Cortex of kidney (tissue), 1 donor: ENCODE results near the gene NCOA3.
"Not testable (repeated sequence)": the region's sequence is repeated elsewhere in the genome, so short reads cannot be mapped to it uniquely, and the experiment has no call there.

ENCODE experiments used
- DNase-seq: peaks from one replicate; lab custom pipeline; 2025; lab: John Stamatoyannopoulos, UW

NCOA3 gene

GRCh38 chr20:47468290-47469050, 33.2 kb upstream of the NCOA3 start:
- no peak for DNase-seq

- no peak for DNase-seq
Observed at GRCh38 chr20:47475419-47476044, 26.2 kb upstream of the NCOA3 start.

- no peak for DNase-seq
Observed at GRCh38 chr20:47476452-47476851, 25.2 kb upstream of the NCOA3 start.

- DNase-seq = no peak
Observed at GRCh38 chr20:47479093-47479492, 22.6 kb upstream of the NCOA3 start.

GRCh38 chr20:47479506-47479905, 22.2 kb upstream of the NCOA3 start:
- DNase-seq = no peak

- no peak for DNase-seq
Observed at GRCh38 chr20:47480239-47480638, 21.4 kb upstream of the NCOA3 start.

- DNase-seq = no peak
Observed at GRCh38 chr20:47480705-47481104, 21.0 kb upstream of the NCOA3 start.

GRCh38 chr20:47481330-47482216, 20.1 kb upstream of the NCOA3 start:
- DNase-seq = no peak

GRCh38 chr20:47482705-47483104, 19.0 kb upstream of the NCOA3 start:
- no peak for DNase-seq

GRCh38 chr20:47484303-47484702, 17.4 kb upstream of the NCOA3 start:
- no peak for DNase-seq

GRCh38 chr20:47487175-47487917, 14.3 kb upstream of the NCOA3 start:
- DNase-seq = no peak

GRCh38 chr20:47489448-47489872, 12.2 kb upstream of the NCOA3 start:
- DNase-seq = no peak

GRCh38 chr20:47490795-47491194, 10.9 kb upstream of the NCOA3 start:
- DNase-seq = no peak

GRCh38 chr20:47492284-47492683, 9.4 kb upstream of the NCOA3 start:
- DNase-seq = no peak

GRCh38 chr20:47493175-47493962, 8.3 kb upstream of the NCOA3 start:
- DNase-seq = no peak

GRCh38 chr20:47493963-47494293, 7.8 kb upstream of the NCOA3 start:
- DNase-seq = no peak

GRCh38 chr20:47494606-47495005, 7.1 kb upstream of the NCOA3 start:
- DNase-seq = not testable (repeated sequence)

GRCh38 chr20:47496118-47496517, 5.6 kb upstream of the NCOA3 start:
- DNase-seq = no peak

GRCh38 chr20:47498606-47499005, 3.1 kb upstream of the NCOA3 start:
- no peak for DNase-seq

- DNase-seq = no peak
Observed at GRCh38 chr20:47499053-47499452, 2.6 kb upstream of the NCOA3 start.

GRCh38 chr20:47500082-47500481, 1.6 kb upstream of the NCOA3 start:
- DNase-seq = not testable (repeated sequence)
